Ectodermal cell (in vitro differentiated cells): Measurements from ENCODE around the gene DNAI2.

Source experiments
- H3K27ac ChIP-seq: 2 replicates; pipeline ENCODE4 v1.7.0; 2013; ENCODE audit warnings: mild to moderate bottlenecking, low read depth, low read length; ENCODE audit not compliant: insufficient read depth, poor library complexity, severe bottlenecking
- H3K27me3 ChIP-seq: 2 replicates; pipeline ENCODE4 v1.7.0; 2013; ENCODE audit warnings: mild to moderate bottlenecking, low read length; ENCODE audit not compliant: insufficient read depth, control insufficient read depth, poor library complexity, severe bottlenecking
- H3K36me3 ChIP-seq: one replicate; pipeline ENCODE4 v1.7.0; 2013; ENCODE audit warnings: low read length; ENCODE audit not compliant: control insufficient read depth, insufficient read depth
- H3K4me1 ChIP-seq: one replicate; pipeline ENCODE4 v1.7.0; 2013; ENCODE audit warnings: low read length; ENCODE audit not compliant: control insufficient read depth, insufficient read depth
- H3K4me3 ChIP-seq: 2 replicates; pipeline ENCODE4 v1.7.0; 2013; ENCODE audit warnings: low read depth, low read length, control low read depth; ENCODE audit not compliant: insufficient read depth
- H3K9me3 ChIP-seq: 2 replicates; pipeline ENCODE4 v1.7.0; 2013; ENCODE audit warnings: mild to moderate bottlenecking, low read length, moderate library complexity; ENCODE audit not compliant: control insufficient read depth
- WGBS, 2 experiments: methylation state at CpG; one replicate each; pipeline ENCODE4 v1.1.7; 2013; ENCODE audit warnings: missing lambda C conversion rate in 2 of 2; 5-methylcytosine and 5-hydroxymethylcytosine counted together

The DNAI2 gene

GRCh38 chr17:74335529-74336062 lies 61.6 kb downstream of the DNAI2 start:
- 62 to 65% methylated on average over 5 of the region's 5 CpGs for WGBS, 2 experiments
- H3K36me3 ChIP-seq, result no peaks in the 10 kb centered on the region
- H3K9me3 ChIP-seq, result no peaks in the 10 kb centered on the region
- H3K4me3 ChIP-seq, result no peak overlapping the region
- H3K4me1 ChIP-seq, result peaks cover 17% of the 10 kb centered on the region
- H3K27ac ChIP-seq, result no peak overlapping the region
- no peaks in the 10 kb centered on the region for H3K27me3 ChIP-seq

- Histone ChIP-seq H3K27me3 (no peaks in the 10 kb centered on the region), H3K4me3 (no peak overlapping the region)
- 89% methylated on average over 7 of the region's 7 CpGs for WGBS, 2 experiments
These were observed 62.3 kb downstream of the DNAI2 start for GRCh38 chr17:74336307-74336706.

GRCh38 chr17:74337834-74338500 lies 63.9 kb downstream of the DNAI2 start:
- Histone ChIP-seq H3K27me3 (no peaks in the 10 kb centered on the region), H3K4me1 (peaks cover 7% of the 10 kb centered on the region), H3K27ac (no peak overlapping the region), H3K36me3 (no peaks in the 10 kb centered on the region), H3K9me3 (no peaks in the 10 kb centered on the region), H3K4me3 (no peak overlapping the region)
- 89 to 91% methylated on average over 12 of the region's 12 CpGs for WGBS, 2 experiments

More at GRCh38 chr17:74336307-74336706, 62.3 kb downstream of the DNAI2 start:
- Histone ChIP-seq H3K27ac (no peak overlapping the region), H3K9me3 (no peaks in the 10 kb centered on the region), H3K4me1 (peaks cover 17% of the 10 kb centered on the region), H3K36me3 (no peaks in the 10 kb centered on the region)

GRCh38 chr17:74339537-74340195 lies 65.6 kb downstream of the DNAI2 start:
- Histone ChIP-seq H3K36me3 (no peaks in the 10 kb centered on the region), H3K27me3 (no peaks in the 10 kb centered on the region), H3K4me1 (peaks cover 7% of the 10 kb centered on the region), H3K27ac (no peak overlapping the region), H3K9me3 (no peaks in the 10 kb centered on the region), H3K4me3 (no peak overlapping the region)
- WGBS, 2 experiments, result 89% methylated on average over 19 of the region's 19 CpGs

- no peak overlapping the region for H3K4me3 ChIP-seq
- H3K36me3 ChIP-seq, result no peaks in the 10 kb centered on the region
- H3K27ac ChIP-seq, result no peak overlapping the region
- no peaks in the 10 kb centered on the region for H3K9me3 ChIP-seq
- H3K4me1 ChIP-seq, result peaks cover 7% of the 10 kb centered on the region
- no peaks in the 10 kb centered on the region for H3K27me3 ChIP-seq
- 66 to 68% methylated on average over 13 of the region's 13 CpGs for WGBS, 2 experiments
These were observed 66.5 kb downstream of the DNAI2 start for GRCh38 chr17:74340470-74341023.

- 79 to 83% methylated on average over 10 of the region's 10 CpGs for WGBS, 2 experiments
These were observed 68.2 kb downstream of the DNAI2 start for GRCh38 chr17:74342224-74342623.

GRCh38 chr17:74343121-74343520 lies 69.1 kb downstream of the DNAI2 start:
- Histone ChIP-seq H3K9me3 (no peaks in the 10 kb centered on the region), H3K27me3 (no peaks in the 10 kb centered on the region), H3K4me1 (peaks cover 7% of the 10 kb centered on the region), H3K27ac (no peak overlapping the region), H3K36me3 (no peaks in the 10 kb centered on the region), H3K4me3 (no peak overlapping the region)
- WGBS, 2 experiments, result 79 to 82% methylated on average over 8 of the region's 8 CpGs

More at GRCh38 chr17:74342224-74342623, 68.2 kb downstream of the DNAI2 start:
- Histone ChIP-seq H3K4me3 (no peak overlapping the region), H3K27ac (no peak overlapping the region), H3K27me3 (no peaks in the 10 kb centered on the region), H3K36me3 (no peaks in the 10 kb centered on the region), H3K4me1 (peaks cover 7% of the 10 kb centered on the region), H3K9me3 (no peaks in the 10 kb centered on the region)

GRCh38 chr17:74343526-74344284 lies 69.7 kb downstream of the DNAI2 start:
- no peaks in the 10 kb centered on the region for H3K27me3 ChIP-seq
- H3K9me3 ChIP-seq, result no peaks in the 10 kb centered on the region
- 82 to 84% methylated on average over 9 of the region's 9 CpGs for WGBS, 2 experiments
- H3K4me3 ChIP-seq, result no peak overlapping the region
- peaks cover 7% of the 10 kb centered on the region for H3K4me1 ChIP-seq
- H3K36me3 ChIP-seq, result no peaks in the 10 kb centered on the region
- H3K27ac ChIP-seq, result no peak overlapping the region

- Histone ChIP-seq H3K27me3 (no peaks in the 10 kb centered on the region), H3K9me3 (no peaks in the 10 kb centered on the region)
- 91 to 92% methylated on average over 21 of the region's 21 CpGs for WGBS, 2 experiments
These were observed 70.6 kb downstream of the DNAI2 start for GRCh38 chr17:74344658-74345057.

More at GRCh38 chr17:74344658-74345057, 70.6 kb downstream of the DNAI2 start:
- no peak overlapping the region for H3K27ac ChIP-seq
- no peaks in the 10 kb centered on the region for H3K36me3 ChIP-seq
- H3K4me3 ChIP-seq, result no peak overlapping the region
- peaks cover 7% of the 10 kb centered on the region for H3K4me1 ChIP-seq
